Naive B cell (primary cell): ENCODE results near the gene RNF138. TPM values are rescaled to one million over a fixed set of nuclear protein-coding genes. Genes with fewer than 3 reads are reported as not detected.
"Not testable (repeated sequence)": the region's sequence is repeated elsewhere in the genome, so short reads cannot be mapped to it uniquely, and the experiment has no call there.

ENCODE experiments used
- ATAC-seq, 2 donors: fragments of 150-1000 bp; cut with Tn5 transposase; 2 replicates each; pipeline ENCODE4 v1.10.0; 2021; ENCODE audit warnings: low read depth in 2 of 2, mild to moderate bottlenecking in 2 of 2, moderate library complexity in 2 of 2
- DNase-seq: peaks from one replicate; pipeline ENCODE4 v3.0.0; 2022
- H3K27ac Mint-ChIP-seq, 6 donors: one replicate each; pipeline ENCODE4 v1.8.0; 2020 to 2022; ENCODE audit warnings: mild to moderate bottlenecking in 6 of 6, mixed read lengths in 6 of 6, moderate library complexity in 5 of 6, inconsistent platforms in 2 of 6
- H3K27me3 Mint-ChIP-seq, 3 donors: one replicate each; pipeline ENCODE4 v1.8.0; 2021 to 2022; ENCODE audit warnings: mixed read lengths in 3 of 3, mild to moderate bottlenecking in 1 of 3
- H3K36me3 Mint-ChIP-seq, 2 donors: one replicate each; pipeline ENCODE4 v1.8.0; 2020 to 2022; ENCODE audit warnings: mixed read lengths in 2 of 2, inconsistent platforms in 1 of 2, mild to moderate bottlenecking in 1 of 2
- H3K4me1 Mint-ChIP-seq, 3 donors: one replicate each; pipeline ENCODE4 v1.8.0; 2020 to 2022; ENCODE audit warnings: mixed read lengths in 3 of 3, inconsistent platforms in 1 of 3, mild to moderate bottlenecking in 1 of 3, moderate library complexity in 1 of 3
- H3K4me3 Mint-ChIP-seq, 8 donors: one replicate each; pipeline ENCODE4 v1.8.0; 2020 to 2022; ENCODE audit warnings: mild to moderate bottlenecking in 8 of 8, mixed read lengths in 8 of 8, moderate library complexity in 8 of 8, inconsistent platforms in 2 of 8
- H3K9me3 Mint-ChIP-seq, 7 donors: one replicate each; pipeline ENCODE4 v1.8.0; 2020 to 2022; ENCODE audit warnings: mixed read lengths in 7 of 7, mild to moderate bottlenecking in 5 of 7, inconsistent platforms in 2 of 7, moderate library complexity in 1 of 7
- polyA plus RNA-seq, 6 donors: library from polyadenylated mRNA; unstranded; fragments of 300-500 nt; fragmentation: Illumina TruSeq; gene quantifications; one replicate each; pipeline ENCODE4 v1.2.3, GENCODE V29; 2021; ENCODE audit warnings: low read depth in 6 of 6

RNF138 gene
- polyA plus RNA-seq, 6 donors from 2014 or later: 53.3 to 76.0 (median 60.5) TPM

GRCh38 chr18:32083781-32084180, 7.9 kb upstream of the RNF138 start:
- ATAC-seq: no peak
- H3K27me3 Mint-ChIP-seq: peaks cover 0 to 4% (median 0%) of the 10 kb centered on the region in 3 donors

GRCh38 chr18:32086881-32087280, 4.8 kb upstream of the RNF138 start:
- Mint-ChIP-seq H3K27ac (no peak overlapping the region), H3K27me3 (peaks cover 0 to 4% (median 0%) of the 10 kb centered on the region in 3 donors), H3K36me3 (no peaks in the 10 kb centered on the region), H3K4me1 (peaks cover 23 to 25% (median 25%) of the 10 kb centered on the region in 3 donors), H3K9me3 (peaks cover 0 to 4% (median 0%) of the 10 kb centered on the region in 7 donors), H3K4me3 (peak overlapping the region in 2 of 8 donors; percentile 1 to 80)
- DNase-seq (no peak), ATAC-seq (no peak)

More at GRCh38 chr18:32083781-32084180, 7.9 kb upstream of the RNF138 start:
- no peak for DNase-seq
- Mint-ChIP-seq H3K4me1 (peaks cover 23 to 33% (median 29%) of the 10 kb centered on the region in 3 donors), H3K36me3 (no peaks in the 10 kb centered on the region), H3K4me3 (peak overlapping the region in 4 of 8 donors; percentile 5 to 69 (median 42)), H3K9me3 (peaks cover 0 to 4% (median 0%) of the 10 kb centered on the region in 7 donors), H3K27ac (peak overlapping the region; percentile 14 to 95 (median 56))

GRCh38 chr18:32090831-32091230, 843 bp upstream of the RNF138 start:
- Mint-ChIP-seq H3K4me3 (peak overlapping the region in 5 of 8 donors; percentile 19 to 59 (median 41)), H3K27ac (peak overlapping the region; percentile 63 to 99 (median 86)), H3K4me1 (peaks cover 26 to 34% (median 31%) of the 10 kb centered on the region in 3 donors), H3K36me3 (peaks cover 5 to 13% of the 10 kb centered on the region in 2 donors)
- ATAC-seq, H3K9me3 Mint-ChIP-seq, H3K27me3 Mint-ChIP-seq, DNase-seq: not testable (repeated sequence)

- Mint-ChIP-seq H3K9me3 (no peaks in the 10 kb centered on the region), H3K27me3 (no peaks in the 10 kb centered on the region), H3K4me3 (peak overlapping the region; percentile 95 to 100 (median 97)), H3K27ac (peak overlapping the region; percentile 99 to 100 (median 100)), H3K4me1 (peaks cover 28 to 34% (median 33%) of the 10 kb centered on the region in 3 donors), H3K36me3 (peaks cover 5 to 17% of the 10 kb centered on the region in 2 donors)
- DNase-seq (no peak), ATAC-seq (no peak)
These were observed 350 bp upstream of the RNF138 start for GRCh38 chr18:32091325-32091723.

GRCh38 chr18:32092422-32093101, 888 bp downstream of the RNF138 start:
- peaks cover 5 to 21% of the 10 kb centered on the region in 2 donors for H3K36me3 Mint-ChIP-seq

GRCh38 chr18:32093102-32093511, 1.4 kb downstream of the RNF138 start:
- peak; percentile 81 for DNase-seq
- Mint-ChIP-seq H3K4me1 (peaks cover 34 to 46% (median 42%) of the 10 kb centered on the region in 3 donors), H3K27me3 (no peaks in the 10 kb centered on the region), H3K36me3 (peaks cover 5 to 21% of the 10 kb centered on the region in 2 donors), H3K4me3 (peak overlapping the region; percentile 95 to 100 (median 99)), H3K27ac (peak overlapping the region; percentile 99 to 100 (median 99)), H3K9me3 (no peaks in the 10 kb centered on the region)
- peak; percentile 43 to 49 for ATAC-seq

More at GRCh38 chr18:32092422-32093101, 888 bp downstream of the RNF138 start:
- no peaks in the 10 kb centered on the region for H3K27me3 Mint-ChIP-seq
- peak overlapping the region; percentile 99 to 100 (median 100) for H3K27ac Mint-ChIP-seq
- H3K9me3 Mint-ChIP-seq: no peaks in the 10 kb centered on the region
- peak; percentile 99 for DNase-seq
- H3K4me1 Mint-ChIP-seq: peaks cover 31 to 42% (median 42%) of the 10 kb centered on the region in 3 donors
- H3K4me3 Mint-ChIP-seq: peak overlapping the region; percentile 95 to 100 (median 99)
- ATAC-seq: peak; percentile 74 to 76

- H3K27ac Mint-ChIP-seq: peak overlapping the region; percentile 99 to 100 (median 99)
- no peaks in the 10 kb centered on the region for H3K9me3 Mint-ChIP-seq
- no peak for ATAC-seq
- peaks cover 34 to 46% (median 42%) of the 10 kb centered on the region in 3 donors for H3K4me1 Mint-ChIP-seq
- peaks cover 5 to 21% of the 10 kb centered on the region in 2 donors for H3K36me3 Mint-ChIP-seq
- H3K4me3 Mint-ChIP-seq: peak overlapping the region; percentile 95 to 100 (median 99)
- no peaks in the 10 kb centered on the region for H3K27me3 Mint-ChIP-seq
- no peak for DNase-seq
These were observed 1.8 kb downstream of the RNF138 start for GRCh38 chr18:32093523-32093922.

- H3K36me3 Mint-ChIP-seq: peaks cover 5 to 21% of the 10 kb centered on the region in 2 donors
- no peak for ATAC-seq
- peak overlapping the region in 4 of 8 donors; percentile 60 to 100 (median 76) for H3K4me3 Mint-ChIP-seq
- H3K4me1 Mint-ChIP-seq: peaks cover 38 to 56% (median 52%) of the 10 kb centered on the region in 3 donors
- no peaks in the 10 kb centered on the region for H3K27me3 Mint-ChIP-seq
- no peaks in the 10 kb centered on the region for H3K9me3 Mint-ChIP-seq
- no peak for DNase-seq
- peak overlapping the region in 5 of 6 donors; percentile 19 to 99 (median 71) for H3K27ac Mint-ChIP-seq
These were observed 3.7 kb downstream of the RNF138 start for GRCh38 chr18:32095192-32095899.

- ATAC-seq: no peak
- Mint-ChIP-seq H3K36me3 (peaks cover 7 to 21% of the 10 kb centered on the region in 2 donors), H3K27me3 (no peaks in the 10 kb centered on the region), H3K4me1 (peaks cover 40 to 59% (median 56%) of the 10 kb centered on the region in 3 donors), H3K9me3 (no peaks in the 10 kb centered on the region), H3K27ac (peak overlapping the region in 5 of 6 donors; percentile 19 to 99 (median 87)), H3K4me3 (peak overlapping the region in 2 of 8 donors; percentile 17 to 82)
- no peak for DNase-seq
These were observed 4.2 kb downstream of the RNF138 start for GRCh38 chr18:32095900-32096229.

GRCh38 chr18:32096946-32097345, 5.3 kb downstream of the RNF138 start:
- H3K36me3 Mint-ChIP-seq: peaks cover 8 to 21% of the 10 kb centered on the region in 2 donors

GRCh38 chr18:32104516-32104915, 12.8 kb downstream of the RNF138 start:
- no peaks in the 10 kb centered on the region for H3K9me3 Mint-ChIP-seq
- DNase-seq: no peak
- no peaks in the 10 kb centered on the region for H3K27me3 Mint-ChIP-seq
- no peak overlapping the region for H3K4me3 Mint-ChIP-seq
- peaks cover 26 to 57% (median 34%) of the 10 kb centered on the region in 3 donors for H3K4me1 Mint-ChIP-seq
- peak overlapping the region in 1 of 6 donors; percentile 33 for H3K27ac Mint-ChIP-seq
- H3K36me3 Mint-ChIP-seq: peaks cover 7 to 9% of the 10 kb centered on the region in 2 donors
- ATAC-seq: no peak

More at GRCh38 chr18:32096946-32097345, 5.3 kb downstream of the RNF138 start:
- no peak for DNase-seq
- H3K27ac Mint-ChIP-seq: peak overlapping the region in 3 of 6 donors; percentile 0 to 42 (median 20)
- H3K9me3 Mint-ChIP-seq: no peaks in the 10 kb centered on the region
- peak overlapping the region in 3 of 8 donors; percentile 17 to 84 (median 53) for H3K4me3 Mint-ChIP-seq
- ATAC-seq: no peak
- no peaks in the 10 kb centered on the region for H3K27me3 Mint-ChIP-seq
- peaks cover 42 to 58% (median 55%) of the 10 kb centered on the region in 3 donors for H3K4me1 Mint-ChIP-seq

- Mint-ChIP-seq H3K9me3 (no peaks in the 10 kb centered on the region), H3K4me3 (peak overlapping the region in 1 of 8 donors; percentile 29), H3K4me1 (peaks cover 18 to 50% (median 19%) of the 10 kb centered on the region in 3 donors), H3K27ac (no peak overlapping the region), H3K36me3 (peaks cover 0 to 5% of the 10 kb centered on the region in 2 donors), H3K27me3 (no peaks in the 10 kb centered on the region)
- DNase-seq (no peak), ATAC-seq (no peak)
These were observed 18.3 kb downstream of the RNF138 start for GRCh38 chr18:32110005-32110404.

- H3K27ac Mint-ChIP-seq: no peak overlapping the region
- ATAC-seq (peak; percentile 33 to 37), DNase-seq (no peak)
- H3K4me1 Mint-ChIP-seq: peaks cover 13 to 36% (median 19%) of the 10 kb centered on the region in 3 donors
- H3K27me3 Mint-ChIP-seq: no peaks in the 10 kb centered on the region
- H3K9me3 Mint-ChIP-seq: no peaks in the 10 kb centered on the region
- H3K4me3 Mint-ChIP-seq: no peak overlapping the region
- peaks cover 14 to 15% of the 10 kb centered on the region in 2 donors for H3K36me3 Mint-ChIP-seq
These were observed 20.0 kb downstream of the RNF138 start for GRCh38 chr18:32111706-32112105.
